Mesendoderm (in vitro differentiated cells): Measurements from ENCODE around the gene TSPEAR.

Source experiments
- DNase-seq: peaks from one replicate; pipeline ENCODE4 v3.0.0; 2013
- H2AK5ac ChIP-seq: 2 replicates; pipeline ENCODE4 v1.6.1; 2013; ENCODE audit warnings: low read length, inconsistent platforms
- H2BK120ac ChIP-seq: 2 replicates; pipeline ENCODE4 v1.6.1; 2013; ENCODE audit warnings: low read depth, mild to moderate bottlenecking, low read length, moderate library complexity, mixed read lengths
- H2BK15ac ChIP-seq: replicated peaks from 2 replicates; pipeline ENCODE4 v1.6.1; 2013; ENCODE audit warnings: low read depth, mild to moderate bottlenecking, moderate library complexity
- H2BK5ac ChIP-seq: 2 replicates; pipeline ENCODE4 v1.6.1; 2013; ENCODE audit warnings: low read length, inconsistent platforms
- H3K18ac ChIP-seq: 2 replicates; pipeline ENCODE4 v1.6.1; 2013; ENCODE audit warnings: mild to moderate bottlenecking, low read length, mixed read lengths
- H3K23ac ChIP-seq: one replicate; pipeline ENCODE4 v1.6.1; 2013; ENCODE audit warnings: low read length
- H3K27ac ChIP-seq: 2 replicates; pipeline ENCODE4 v1.5.1; 2013; ENCODE audit warnings: low read depth, mild to moderate bottlenecking, inconsistent platforms, low read length, moderate library complexity
- H3K27me3 ChIP-seq: 2 replicates; pipeline ENCODE4 v1.6.1; 2013; ENCODE audit warnings: low read length, control low read depth, mild to moderate bottlenecking, inconsistent platforms; ENCODE audit not compliant: insufficient read depth, poor library complexity
- H3K36me3 ChIP-seq: 2 replicates; pipeline ENCODE4 v1.6.1; 2013; ENCODE audit warnings: low read length, inconsistent platforms; ENCODE audit not compliant: control insufficient read depth, insufficient read depth
- H3K4ac ChIP-seq: one replicate; pipeline ENCODE4 v1.6.1; 2013; ENCODE audit warnings: low read depth, mild to moderate bottlenecking, low read length, moderate library complexity
- H3K4me1 ChIP-seq: 2 replicates; pipeline ENCODE4 v1.6.1; 2013; ENCODE audit warnings: low read depth, low read length, inconsistent platforms; ENCODE audit not compliant: control insufficient read depth
- H3K4me2 ChIP-seq: 2 replicates; pipeline ENCODE4 v1.6.1; 2013; ENCODE audit warnings: low read length
- H3K4me3 ChIP-seq: 2 replicates; pipeline ENCODE4 v1.5.1; 2013; ENCODE audit warnings: mild to moderate bottlenecking, low read length
- H3K56ac ChIP-seq: one replicate; pipeline ENCODE4 v1.6.1; 2013; ENCODE audit warnings: low read length
- H3K79me1 ChIP-seq: 2 replicates; pipeline ENCODE4 v1.6.1; 2013; ENCODE audit warnings: low read length, inconsistent platforms
- H3K79me2 ChIP-seq: 2 replicates; pipeline ENCODE4 v1.6.1; 2013; ENCODE audit warnings: mild to moderate bottlenecking, low read length; ENCODE audit not compliant: control insufficient read depth, insufficient read depth
- H3K9ac ChIP-seq: 2 replicates; pipeline ENCODE4 v1.6.1; 2013; ENCODE audit warnings: low read length, inconsistent platforms
- H4K5ac ChIP-seq: one replicate; pipeline ENCODE4 v1.6.1; 2013; ENCODE audit warnings: low read length
- H4K8ac ChIP-seq: one replicate; pipeline ENCODE4 v1.6.1; 2013; ENCODE audit warnings: low read depth, mild to moderate bottlenecking, control low read depth, low read length, moderate library complexity
- WGBS: extraction: QIAGEN DNeasy Blood & Tissue Kit; methylation state at CpG from one replicate; pipeline ENCODE4 v1.1.7; 2013; ENCODE audit warnings: low lambda C conversion rate, missing lambda C conversion rate; ENCODE audit not compliant: insufficient coverage; ENCODE audit errors: extremely low coverage; 5-methylcytosine and 5-hydroxymethylcytosine counted together

Gene TSPEAR

DNA sequence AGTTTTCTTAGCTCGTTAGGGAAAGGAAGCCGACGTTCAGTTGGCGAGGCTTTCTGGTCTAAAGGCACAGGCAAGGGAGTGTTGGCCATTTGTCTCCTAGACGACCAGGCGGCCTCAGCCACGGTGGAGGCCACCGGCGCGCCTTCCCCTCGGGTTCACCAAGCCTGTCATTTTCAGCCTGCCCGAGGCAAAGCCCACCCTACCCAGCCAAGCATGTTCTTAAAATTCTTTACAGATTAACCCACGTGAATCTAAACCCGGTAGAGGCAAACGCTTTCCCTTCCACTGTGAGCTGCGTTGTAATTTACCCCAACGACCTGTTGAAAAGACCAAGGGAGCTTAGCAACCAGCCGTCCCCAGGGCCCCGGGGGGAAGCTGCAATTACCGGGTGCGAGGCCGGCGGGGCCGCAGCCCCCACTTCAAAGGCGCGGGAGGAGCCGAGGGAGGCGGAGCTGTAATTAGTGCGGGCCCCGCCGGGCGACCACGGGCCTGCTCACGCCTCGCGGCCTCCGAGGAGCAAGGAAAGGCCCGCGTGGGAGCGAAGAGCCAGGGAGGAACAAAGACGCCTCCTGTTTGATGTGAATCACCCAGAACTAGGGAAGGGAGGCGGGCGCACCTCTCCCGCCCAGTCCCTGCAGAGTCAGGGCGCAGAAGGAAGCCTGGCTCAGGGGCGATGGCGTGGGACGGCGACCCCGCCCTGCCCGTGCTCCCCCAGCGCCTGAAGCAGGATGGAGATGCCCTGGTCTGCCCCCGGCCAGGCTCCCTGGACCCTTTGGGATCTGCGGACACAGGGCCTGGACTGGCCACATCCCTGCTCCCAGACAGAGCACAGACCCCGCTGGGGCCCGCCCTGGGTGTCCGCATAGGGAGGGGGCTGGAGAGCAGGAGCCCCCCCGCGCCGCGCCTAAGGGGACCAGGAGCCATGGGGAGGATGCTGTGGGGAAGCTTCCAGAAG is 12.1 kb upstream of the TSPEAR start:
- no CpG with 5 or more reads among the region's 61 CpGs for WGBS
- Histone ChIP-seq H3K4ac (no peak overlapping the region), H3K79me1 (no peaks in the 10 kb centered on the region), H3K9ac (peak overlapping the region; percentile 44), H3K79me2 (no peaks in the 10 kb centered on the region), H2BK5ac (no peak overlapping the region), H3K27me3 (no peaks in the 10 kb centered on the region), H3K18ac (peak overlapping the region; percentile 23), H4K5ac (no peak overlapping the region), H3K4me1 (no peaks in the 10 kb centered on the region), H3K56ac (peak overlapping the region; percentile 56), H3K23ac (no peak overlapping the region), H3K4me2 (peak overlapping the region; percentile 46), H2BK120ac (no peak overlapping the region), H3K4me3 (no peak overlapping the region), H2BK15ac (no peak overlapping the region), H4K8ac (no peak overlapping the region), H3K27ac (no peak overlapping the region), H2AK5ac (no peak overlapping the region), H3K36me3 (no peaks in the 10 kb centered on the region)
- peak; percentile 64 for DNase-seq

GRCh38 chr21:44722731-44723130 is 11.4 kb upstream of the TSPEAR start:
- Histone ChIP-seq H3K79me2 (no peaks in the 10 kb centered on the region), H2AK5ac (no peak overlapping the region), H3K23ac (no peak overlapping the region), H3K4me3 (no peak overlapping the region), H3K56ac (peak overlapping the region; percentile 56), H3K18ac (no peak overlapping the region), H3K4me2 (no peak overlapping the region), H2BK15ac (no peak overlapping the region), H2BK5ac (no peak overlapping the region), H3K79me1 (no peaks in the 10 kb centered on the region), H2BK120ac (no peak overlapping the region), H3K4me1 (no peaks in the 10 kb centered on the region), H3K9ac (peak overlapping the region; percentile 44), H3K4ac (no peak overlapping the region), H4K5ac (no peak overlapping the region), H3K36me3 (no peaks in the 10 kb centered on the region), H3K27me3 (no peaks in the 10 kb centered on the region), H4K8ac (no peak overlapping the region), H3K27ac (no peak overlapping the region)
- no peak for DNase-seq
- WGBS: no CpG with 5 or more reads among the region's 5 CpGs

DNA sequence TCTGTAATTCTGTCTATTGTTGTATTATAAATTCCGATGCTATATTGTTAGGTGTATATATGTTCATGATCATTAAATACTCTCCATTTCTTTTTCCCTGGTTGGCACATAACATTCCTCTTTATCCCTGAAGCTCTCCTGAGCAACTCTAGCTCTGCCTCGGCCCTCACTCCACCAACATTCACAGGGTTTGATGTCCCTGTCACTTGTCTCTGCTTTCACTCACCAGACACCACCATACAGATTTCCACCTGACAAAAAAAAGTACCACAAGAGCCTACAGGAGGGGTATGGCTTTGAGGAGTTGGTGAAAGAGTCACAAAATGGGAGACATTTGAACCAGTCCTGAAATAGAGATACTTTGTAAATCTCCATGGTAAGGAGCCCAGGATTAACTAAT is 8.8 kb upstream of the TSPEAR start:
- Histone ChIP-seq H3K56ac (no peak overlapping the region), H2BK120ac (no peak overlapping the region), H3K79me1 (no peaks in the 10 kb centered on the region), H2AK5ac (no peak overlapping the region), H2BK5ac (no peak overlapping the region), H4K8ac (no peak overlapping the region), H3K4me1 (no peaks in the 10 kb centered on the region), H3K36me3 (no peaks in the 10 kb centered on the region), H3K4me2 (no peak overlapping the region), H3K18ac (no peak overlapping the region), H3K4ac (no peak overlapping the region), H3K79me2 (no peaks in the 10 kb centered on the region), H4K5ac (no peak overlapping the region), H3K27me3 (no peaks in the 10 kb centered on the region), H3K23ac (no peak overlapping the region), H2BK15ac (no peak overlapping the region), H3K27ac (no peak overlapping the region), H3K4me3 (no peak overlapping the region), H3K9ac (no peak overlapping the region)
- no CpG with 5 or more reads among the region's 2 CpGs for WGBS
- no peak for DNase-seq

- DNase-seq: peak; percentile 65
- Histone ChIP-seq H3K4me2 (no peak overlapping the region), H3K27ac (no peak overlapping the region), H3K4me3 (no peak overlapping the region), H2BK120ac (no peak overlapping the region), H3K9ac (no peak overlapping the region), H3K4me1 (peaks cover 4% of the 10 kb centered on the region), H3K56ac (no peak overlapping the region), H3K79me1 (no peaks in the 10 kb centered on the region), H4K5ac (no peak overlapping the region), H3K79me2 (no peaks in the 10 kb centered on the region), H2BK5ac (no peak overlapping the region), H3K18ac (no peak overlapping the region), H3K27me3 (no peaks in the 10 kb centered on the region), H2BK15ac (no peak overlapping the region), H3K23ac (no peak overlapping the region), H4K8ac (no peak overlapping the region), H3K36me3 (no peaks in the 10 kb centered on the region), H2AK5ac (no peak overlapping the region), H3K4ac (no peak overlapping the region)
- no CpG with 5 or more reads among the region's 6 CpGs for WGBS
Observed at GRCh38 chr21:44718571-44718970, 7.2 kb upstream of the TSPEAR start.

- Histone ChIP-seq H3K9ac (no peak overlapping the region), H3K4me2 (no peak overlapping the region), H3K79me1 (no peaks in the 10 kb centered on the region), H2AK5ac (no peak overlapping the region), H4K8ac (no peak overlapping the region), H2BK15ac (no peak overlapping the region), H3K27me3 (no peaks in the 10 kb centered on the region), H3K18ac (no peak overlapping the region), H3K23ac (no peak overlapping the region), H2BK5ac (no peak overlapping the region), H2BK120ac (no peak overlapping the region), H3K4ac (no peak overlapping the region), H3K56ac (no peak overlapping the region), H3K4me3 (no peak overlapping the region), H3K4me1 (peaks cover 4% of the 10 kb centered on the region), H3K27ac (no peak overlapping the region), H4K5ac (no peak overlapping the region), H3K36me3 (no peaks in the 10 kb centered on the region), H3K79me2 (no peaks in the 10 kb centered on the region)
- no peak for DNase-seq
- WGBS: no CpG with 5 or more reads among the region's 2 CpGs
Observed at GRCh38 chr21:44718093-44718492, 6.7 kb upstream of the TSPEAR start.

DNA sequence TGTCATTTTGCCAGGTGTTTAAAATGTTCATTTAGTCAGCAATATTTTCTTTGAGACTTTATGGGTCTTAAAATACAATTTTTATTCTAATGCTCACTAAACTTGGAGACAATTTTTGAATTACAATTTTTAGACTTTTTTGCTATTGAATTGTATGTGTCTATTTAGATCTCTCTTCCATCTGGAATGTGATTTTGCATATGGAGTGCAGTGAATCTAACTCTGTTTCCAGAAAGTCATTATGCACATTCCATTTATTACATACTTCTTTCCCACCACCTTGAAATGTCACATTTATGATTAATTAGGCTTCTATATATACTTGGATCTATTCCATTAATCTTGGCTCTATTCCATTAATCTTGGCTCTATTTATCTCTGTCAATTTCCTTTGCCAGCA is 5.6 kb upstream of the TSPEAR start:
- Histone ChIP-seq H3K4me3 (no peak overlapping the region), H3K79me2 (no peaks in the 10 kb centered on the region), H3K56ac (no peak overlapping the region), H4K8ac (no peak overlapping the region), H2AK5ac (no peak overlapping the region), H3K4me2 (no peak overlapping the region), H3K9ac (no peak overlapping the region), H2BK15ac (no peak overlapping the region), H3K23ac (no peak overlapping the region), H4K5ac (no peak overlapping the region), H2BK5ac (no peak overlapping the region), H3K79me1 (no peaks in the 10 kb centered on the region), H3K4ac (no peak overlapping the region), H3K36me3 (no peaks in the 10 kb centered on the region), H3K18ac (no peak overlapping the region), H3K4me1 (peaks cover 7% of the 10 kb centered on the region), H3K27ac (no peak overlapping the region), H2BK120ac (no peak overlapping the region), H3K27me3 (no peaks in the 10 kb centered on the region)
- no peak for DNase-seq
